Measurements from ENCODE around the gene ARHGAP26. TPM values are rescaled to one million over a fixed set of nuclear protein-coding genes. Genes with fewer than 3 reads are reported as not detected.

The ARHGAP26 gene
- total RNA-seq, 1 experiment from 2014 or later, result 34.5 TPM

DNA sequence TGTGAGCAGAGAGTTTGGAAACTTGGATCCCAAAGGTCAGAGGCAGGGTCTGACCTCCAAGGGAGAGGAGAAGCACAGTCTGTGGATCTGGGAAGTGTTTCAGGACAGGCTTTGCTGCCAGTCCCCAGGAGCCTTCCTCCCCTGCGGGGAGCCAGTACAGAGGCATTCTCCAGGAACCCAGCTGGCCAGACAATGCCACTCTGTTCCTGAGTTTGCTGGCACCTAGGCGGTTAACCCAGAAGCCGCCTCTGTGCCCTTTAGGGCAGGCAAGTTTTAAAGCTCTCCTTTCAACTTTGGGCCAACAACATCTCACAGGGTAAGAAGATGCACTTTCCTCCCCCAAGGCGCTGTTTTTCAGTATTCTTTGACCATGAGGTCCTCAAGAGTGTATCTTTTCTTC is 47.3 kb upstream of the ARHGAP26 start:
- Histone ChIP-seq H3K4me3 (replicated peaks in 1 of 2; ENCODE audit: low read depth in 1 of 2, low read length in 2 of 2) (no peak overlapping the region), H3K4me2 (ENCODE audit: low read length) (no peak overlapping the region), H4K20me1 (ENCODE audit: insufficient read depth) (no peaks in the 10 kb centered on the region), H3K9me3 (ENCODE audit: control insufficient read depth in 1 of 2, insufficient read depth in 1 of 2, low read depth in 1 of 2, low read length in 2 of 2) (no peaks in the 10 kb centered on the region), H3K27me3 (ENCODE audit: insufficient read depth, low read length) (no peaks in the 10 kb centered on the region), H3K36me3 (ENCODE audit: control insufficient read depth in 1 of 2, insufficient read depth in 2 of 2, low read length in 2 of 2) (no peaks in the 10 kb centered on the region), H3K79me2 (ENCODE audit: insufficient read depth, low read length) (no peaks in the 10 kb centered on the region), H3K27ac (ENCODE audit: low read depth, low read length) (no peak overlapping the region), H3K9ac (ENCODE audit: low read length) (no peak overlapping the region), H3K4me1 (ENCODE audit: control insufficient read depth in 1 of 2, insufficient read depth in 2 of 2, low read length in 2 of 2) (peaks cover 0 to 10% of the 10 kb centered on the region in 2 experiments; a peak in 2 of 4 replicates), H3K9me2 (ENCODE audit: insufficient read depth) (no peaks in the 10 kb centered on the region), H2AFZ (ENCODE audit: low read depth, low read length, poor library complexity, severe bottlenecking) (no peak overlapping the region)
- TF ChIP-seq, protein P1, sequence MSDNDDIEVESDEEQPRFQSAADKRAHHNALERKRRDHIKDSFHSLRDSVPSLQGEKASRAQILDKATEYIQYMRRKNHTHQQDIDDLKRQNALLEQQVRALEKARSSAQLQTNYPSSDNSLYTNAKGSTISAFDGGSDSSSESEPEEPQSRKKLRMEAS (IDR thresholded peaks at IDR 0.05), result no peak
- TF ChIP-seq SRF (IDR thresholded peaks at IDR 0.05; ENCODE audit: low read depth) (no peak), SIN3A (IDR thresholded peaks at IDR 0.05; ENCODE audit: low read depth) (no peak), ZFX (IDR thresholded peaks at IDR 0.05) (no peak), SP1 (IDR thresholded peaks at IDR 0.05; ENCODE audit: low read depth) (no peak), FOSL1 (IDR thresholded peaks at IDR 0.05; ENCODE audit: low read depth) (no peak), ELF1 (IDR thresholded peaks at IDR 0.05; ENCODE audit: borderline replicate concordance, low read depth) (no peak), EZH2 (IDR thresholded peaks at IDR 0.05) (no peak), ZNF274 (IDR thresholded peaks at IDR 0.05; ENCODE audit: low read depth, low read length) (no peak), YY1 (IDR thresholded peaks at IDR 0.05; ENCODE audit: extremely low read depth, insufficient replicate concordance, low read depth, low read length) (no peak), CEBPB (IDR thresholded peaks at IDR 0.05; ENCODE audit: low read depth) (no peak), TCF7L2 (IDR thresholded peaks at IDR 0.05; ENCODE audit: borderline replicate concordance, extremely low read depth, insufficient read depth, insufficient read length) (no peak), JUND (IDR thresholded peaks at IDR 0.05) (no peak), POLR2A (IDR thresholded peaks at IDR 0.05; ENCODE audit: borderline replicate concordance, extremely low read depth, insufficient read depth, insufficient read length) (no peak), POLR2AphosphoS5 (IDR thresholded peaks at IDR 0.05; ENCODE audit: low read depth, low read length) (no peak)
- TF ChIP-seq, protein P2, sequence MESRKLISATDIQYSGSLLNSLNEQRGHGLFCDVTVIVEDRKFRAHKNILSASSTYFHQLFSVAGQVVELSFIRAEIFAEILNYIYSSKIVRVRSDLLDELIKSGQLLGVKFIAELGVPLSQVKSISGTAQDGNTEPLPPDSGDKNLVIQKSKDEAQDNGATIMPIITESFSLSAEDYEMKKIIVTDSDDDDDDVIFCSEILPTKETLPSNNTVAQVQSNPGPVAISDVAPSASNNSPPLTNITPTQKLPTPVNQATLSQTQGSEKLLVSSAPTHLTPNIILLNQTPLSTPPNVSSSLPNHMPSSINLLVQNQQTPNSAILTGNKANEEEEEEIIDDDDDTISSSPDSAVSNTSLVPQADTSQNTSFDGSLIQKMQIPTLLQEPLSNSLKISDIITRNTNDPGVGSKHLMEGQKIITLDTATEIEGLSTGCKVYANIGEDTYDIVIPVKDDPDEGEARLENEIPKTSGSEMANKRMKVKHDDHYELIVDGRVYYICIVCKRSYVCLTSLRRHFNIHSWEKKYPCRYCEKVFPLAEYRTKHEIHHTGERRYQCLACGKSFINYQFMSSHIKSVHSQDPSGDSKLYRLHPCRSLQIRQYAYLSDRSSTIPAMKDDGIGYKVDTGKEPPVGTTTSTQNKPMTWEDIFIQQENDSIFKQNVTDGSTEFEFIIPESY (IDR thresholded peaks at IDR 0.05; ENCODE audit: extremely low read depth, insufficient replicate concordance, low read length), result no peak
- TF ChIP-seq, protein P3, sequence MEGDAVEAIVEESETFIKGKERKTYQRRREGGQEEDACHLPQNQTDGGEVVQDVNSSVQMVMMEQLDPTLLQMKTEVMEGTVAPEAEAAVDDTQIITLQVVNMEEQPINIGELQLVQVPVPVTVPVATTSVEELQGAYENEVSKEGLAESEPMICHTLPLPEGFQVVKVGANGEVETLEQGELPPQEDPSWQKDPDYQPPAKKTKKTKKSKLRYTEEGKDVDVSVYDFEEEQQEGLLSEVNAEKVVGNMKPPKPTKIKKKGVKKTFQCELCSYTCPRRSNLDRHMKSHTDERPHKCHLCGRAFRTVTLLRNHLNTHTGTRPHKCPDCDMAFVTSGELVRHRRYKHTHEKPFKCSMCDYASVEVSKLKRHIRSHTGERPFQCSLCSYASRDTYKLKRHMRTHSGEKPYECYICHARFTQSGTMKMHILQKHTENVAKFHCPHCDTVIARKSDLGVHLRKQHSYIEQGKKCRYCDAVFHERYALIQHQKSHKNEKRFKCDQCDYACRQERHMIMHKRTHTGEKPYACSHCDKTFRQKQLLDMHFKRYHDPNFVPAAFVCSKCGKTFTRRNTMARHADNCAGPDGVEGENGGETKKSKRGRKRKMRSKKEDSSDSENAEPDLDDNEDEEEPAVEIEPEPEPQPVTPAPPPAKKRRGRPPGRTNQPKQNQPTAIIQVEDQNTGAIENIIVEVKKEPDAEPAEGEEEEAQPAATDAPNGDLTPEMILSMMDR (IDR thresholded peaks at IDR 0.05 in 2 of 3, conservative IDR thresholded peaks at IDR 0.05 in 1 of 3; ENCODE audit: borderline replicate concordance in 1 of 3, insufficient read depth in 1 of 3, low read depth in 2 of 3, low read length in 2 of 3), result no peak
- TF ChIP-seq, protein P4, sequence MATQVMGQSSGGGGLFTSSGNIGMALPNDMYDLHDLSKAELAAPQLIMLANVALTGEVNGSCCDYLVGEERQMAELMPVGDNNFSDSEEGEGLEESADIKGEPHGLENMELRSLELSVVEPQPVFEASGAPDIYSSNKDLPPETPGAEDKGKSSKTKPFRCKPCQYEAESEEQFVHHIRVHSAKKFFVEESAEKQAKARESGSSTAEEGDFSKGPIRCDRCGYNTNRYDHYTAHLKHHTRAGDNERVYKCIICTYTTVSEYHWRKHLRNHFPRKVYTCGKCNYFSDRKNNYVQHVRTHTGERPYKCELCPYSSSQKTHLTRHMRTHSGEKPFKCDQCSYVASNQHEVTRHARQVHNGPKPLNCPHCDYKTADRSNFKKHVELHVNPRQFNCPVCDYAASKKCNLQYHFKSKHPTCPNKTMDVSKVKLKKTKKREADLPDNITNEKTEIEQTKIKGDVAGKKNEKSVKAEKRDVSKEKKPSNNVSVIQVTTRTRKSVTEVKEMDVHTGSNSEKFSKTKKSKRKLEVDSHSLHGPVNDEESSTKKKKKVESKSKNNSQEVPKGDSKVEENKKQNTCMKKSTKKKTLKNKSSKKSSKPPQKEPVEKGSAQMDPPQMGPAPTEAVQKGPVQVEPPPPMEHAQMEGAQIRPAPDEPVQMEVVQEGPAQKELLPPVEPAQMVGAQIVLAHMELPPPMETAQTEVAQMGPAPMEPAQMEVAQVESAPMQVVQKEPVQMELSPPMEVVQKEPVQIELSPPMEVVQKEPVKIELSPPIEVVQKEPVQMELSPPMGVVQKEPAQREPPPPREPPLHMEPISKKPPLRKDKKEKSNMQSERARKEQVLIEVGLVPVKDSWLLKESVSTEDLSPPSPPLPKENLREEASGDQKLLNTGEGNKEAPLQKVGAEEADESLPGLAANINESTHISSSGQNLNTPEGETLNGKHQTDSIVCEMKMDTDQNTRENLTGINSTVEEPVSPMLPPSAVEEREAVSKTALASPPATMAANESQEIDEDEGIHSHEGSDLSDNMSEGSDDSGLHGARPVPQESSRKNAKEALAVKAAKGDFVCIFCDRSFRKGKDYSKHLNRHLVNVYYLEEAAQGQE (IDR thresholded peaks at IDR 0.05; ENCODE audit: low read depth), result no peak
- CTCF ChIA-PET, result interaction anchor here (2.0 to 4.6 kb wide), 2 partner anchors 10 to 165 kb away, joined by 8 to 42 read pairs; no protein-coding TSS in a partner anchor
- DNase-seq (ENCODE audit: low read depth, low spot score), result no peak
- no peak for ATAC-seq
- POLR2A ChIA-PET, result no interaction called here
- intact Hi-C loops (cut with micrococcal nuclease), result no loop called here
- no TSS peak for BruUV-seq (replicated peaks)
- RAD21 ChIA-PET (ENCODE audit: low non-redundant PET in 1 of 2, low total read pairs in 2 of 2, uncharacterized antibody in 2 of 2, unreplicated experiment in 2 of 2), result no interaction called here
